Measurements from ENCODE around the gene CPNE5. TPM values are rescaled to one million over a fixed set of nuclear protein-coding genes. Genes with fewer than 3 reads are reported as not detected.
A peak's percentile ranks its signal among the peaks of the same experiment; 100 is the strongest.

CPNE5 gene
- total RNA-seq, 4 donors from 2014 or later, result 1.1 to 4.6 (median 2.9) TPM

GRCh38 chr6:36844232-36845170 lies 5.3 kb upstream of the CPNE5 start:
- 78 to 80% methylated on average over 19 of the region's 19 CpGs for WGBS, 2 donors
- H3K4me1 ChIP-seq, result peaks cover 19 to 21% of the 10 kb centered on the region in 2 donors
- no peak overlapping the region for H3K4me3 ChIP-seq (replicated peaks in 1 of 3)
- no peaks in the 10 kb centered on the region for H3K36me3 ChIP-seq
- intact Hi-C loops (cut with DNase I), result no loop called here
- TF ChIP-seq POLR2A (IDR thresholded peaks at IDR 0.05) (no peak), CTCF (IDR thresholded peaks at IDR 0.05) (no peak)
- no peak overlapping the region for H3K27ac ChIP-seq
- H3K27me3 ChIP-seq, result no peaks in the 10 kb centered on the region
- DNase-seq, result no peak
- H3K9me3 ChIP-seq, result no peaks in the 10 kb centered on the region

- no peak for DNase-seq
- TF ChIP-seq POLR2A (IDR thresholded peaks at IDR 0.05), result no peak
- no peak for TF ChIP-seq CTCF (IDR thresholded peaks at IDR 0.05)
- intact Hi-C loops (cut with DNase I), result no loop called here
- WGBS, 2 donors, result 89 to 98% methylated on average over 4 of the region's 4 CpGs
- Histone ChIP-seq H3K4me1 (peaks cover 9 to 17% of the 10 kb centered on the region in 2 donors), H3K9me3 (no peaks in the 10 kb centered on the region), H3K27me3 (no peaks in the 10 kb centered on the region), H3K36me3 (no peaks in the 10 kb centered on the region), H3K27ac (no peak overlapping the region), H3K4me3 (replicated peaks in 1 of 3) (no peak overlapping the region)
Measured at GRCh38 chr6:36843170-36843569, 3.9 kb upstream of the CPNE5 start.

- intact Hi-C loops (cut with DNase I), result no loop called here
- Histone ChIP-seq H3K27me3 (no peaks in the 10 kb centered on the region), H3K4me3 (replicated peaks in 1 of 3) (no peak overlapping the region), H3K27ac (no peak overlapping the region), H3K9me3 (no peaks in the 10 kb centered on the region), H3K4me1 (peaks cover 9 to 17% of the 10 kb centered on the region in 2 donors), H3K36me3 (no peaks in the 10 kb centered on the region)
- no peak for DNase-seq
- WGBS, 2 donors, result 91 to 94% methylated on average over 2 of the region's 2 CpGs
- no peak for TF ChIP-seq CTCF (IDR thresholded peaks at IDR 0.05)
- no peak for TF ChIP-seq POLR2A (IDR thresholded peaks at IDR 0.05)
Measured at GRCh38 chr6:36841756-36842155, 2.5 kb upstream of the CPNE5 start.

GRCh38 chr6:36840432-36841403 lies 1.5 kb upstream of the CPNE5 start:
- Histone ChIP-seq H3K27ac (no peak overlapping the region), H3K9me3 (no peaks in the 10 kb centered on the region), H3K27me3 (no peaks in the 10 kb centered on the region), H3K4me3 (replicated peaks in 1 of 3) (peak overlapping the region in 2 of 3 donors; percentile 2 to 36), H3K4me1 (peaks cover 9 to 17% of the 10 kb centered on the region in 2 donors), H3K36me3 (no peaks in the 10 kb centered on the region)
- TF ChIP-seq POLR2A (IDR thresholded peaks at IDR 0.05) (no peak), CTCF (IDR thresholded peaks at IDR 0.05) (no peak)
- 29 to 36% methylated on average over 15 to 17 of the region's 44 CpGs for WGBS, 2 donors
- peak; percentile 27 to 45 for DNase-seq
- intact Hi-C loops (cut with DNase I), result no loop called here

Data from thyroid gland (tissue), 4 donors.